ENCODE measurements around the gene ANXA5. TPM values are rescaled to one million over a fixed set of nuclear protein-coding genes. Genes with fewer than 3 reads are reported as not detected.

ANXA5 gene
- total RNA-seq, 1 donor from 2014 or later = 216 TPM

DNA sequence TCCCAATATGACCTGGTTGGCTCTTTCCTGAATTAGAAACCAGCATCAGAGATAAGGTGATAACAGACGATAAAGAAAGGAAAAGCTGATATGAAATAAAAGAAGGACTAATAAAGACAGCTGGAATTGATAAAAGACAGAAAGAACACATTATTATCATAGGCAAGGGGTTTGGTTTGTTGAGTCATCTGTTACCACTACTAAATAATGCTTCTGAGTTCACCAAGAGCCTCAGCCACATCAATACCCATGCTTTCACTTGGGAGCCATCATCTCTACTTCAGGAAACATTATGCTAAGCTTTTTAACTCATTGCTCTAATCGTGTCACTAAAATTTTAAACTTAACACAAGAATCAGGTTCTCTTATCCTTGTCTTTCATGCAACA lies 27.6 kb downstream of the ANXA5 start:
- Histone ChIP-seq H3K36me3 (no peaks in the 10 kb centered on the region), H3K4me2 (no peak overlapping the region)

DNA sequence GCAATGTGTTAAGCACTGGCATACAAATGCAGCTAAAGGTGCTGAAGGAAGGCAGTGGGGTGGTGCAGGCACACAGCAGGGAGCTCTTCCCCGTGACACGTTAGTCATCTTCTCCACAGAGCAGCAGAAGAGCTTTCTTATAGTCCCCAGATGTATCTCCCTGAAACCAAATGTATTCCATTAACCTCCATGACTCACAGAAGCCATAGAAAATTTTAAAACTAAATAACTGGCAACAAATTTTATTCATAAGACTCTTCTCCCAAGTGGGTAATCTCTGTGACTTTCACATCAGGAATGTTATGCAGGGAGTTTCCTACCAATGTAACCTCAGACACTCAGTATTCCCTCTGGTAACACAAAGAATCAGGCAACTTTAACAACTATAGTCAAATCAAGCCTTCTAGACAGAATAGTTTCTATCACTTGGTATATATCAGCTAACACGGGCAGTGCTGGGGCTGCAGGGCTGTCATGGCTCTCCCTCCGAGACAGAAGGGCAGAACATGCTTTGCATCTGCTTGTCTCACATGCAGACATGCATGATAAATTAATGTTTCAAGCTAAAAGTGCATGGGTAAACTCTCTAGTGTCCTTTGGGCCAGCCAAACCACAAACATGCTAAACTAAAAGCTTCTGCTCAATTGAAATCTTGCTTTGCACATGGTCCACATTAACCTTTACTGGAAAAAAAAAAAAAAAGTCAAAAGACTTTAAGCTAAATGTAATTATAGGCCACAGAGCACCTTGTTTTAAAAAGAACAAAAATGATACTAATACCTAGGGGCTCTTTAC lies 28.2 kb downstream of the ANXA5 start:
- no peak overlapping the region for H3K9ac ChIP-seq
- H3K9me3 ChIP-seq (ENCODE audit: low read depth) = no peaks in the 10 kb centered on the region
- no peaks in the 10 kb centered on the region for H3F3A ChIP-seq (ENCODE audit: low read depth)
- H3K36me3 ChIP-seq = no peaks in the 10 kb centered on the region
- no peak for DNase-seq (ENCODE audit: low spot score)
- H3K79me2 ChIP-seq (ENCODE audit: low read depth) = no peaks in the 10 kb centered on the region
- peaks cover 31% of the 10 kb centered on the region for H3K36me3 Mint-ChIP-seq
- no peaks in the 10 kb centered on the region for H3K27me3 Mint-ChIP-seq (ENCODE audit: insufficient read depth, low read depth)
- no peak overlapping the region for H3K4me3 Mint-ChIP-seq
- no peak overlapping the region for H3K4me2 ChIP-seq
- no peaks in the 10 kb centered on the region for H3K4me1 ChIP-seq
- H3K27ac ChIP-seq = no peak overlapping the region
- H2AFZ ChIP-seq (replicated peaks) = no peak overlapping the region
- no peaks in the 10 kb centered on the region for H3K27me3 ChIP-seq
- H3K27ac Mint-ChIP-seq = no peak overlapping the region
- H3K9me3 Mint-ChIP-seq = no peaks in the 10 kb centered on the region
- no peaks in the 10 kb centered on the region for H3K4me1 Mint-ChIP-seq
- H3K4me3 ChIP-seq = no peak overlapping the region
- TF ChIP-seq EZH2 (IDR thresholded peaks at IDR 0.05) = no peak
- TF ChIP-seq EZH2phosphoT487 (IDR thresholded peaks at IDR 0.05) = no peak
- TF ChIP-seq, protein P1, sequence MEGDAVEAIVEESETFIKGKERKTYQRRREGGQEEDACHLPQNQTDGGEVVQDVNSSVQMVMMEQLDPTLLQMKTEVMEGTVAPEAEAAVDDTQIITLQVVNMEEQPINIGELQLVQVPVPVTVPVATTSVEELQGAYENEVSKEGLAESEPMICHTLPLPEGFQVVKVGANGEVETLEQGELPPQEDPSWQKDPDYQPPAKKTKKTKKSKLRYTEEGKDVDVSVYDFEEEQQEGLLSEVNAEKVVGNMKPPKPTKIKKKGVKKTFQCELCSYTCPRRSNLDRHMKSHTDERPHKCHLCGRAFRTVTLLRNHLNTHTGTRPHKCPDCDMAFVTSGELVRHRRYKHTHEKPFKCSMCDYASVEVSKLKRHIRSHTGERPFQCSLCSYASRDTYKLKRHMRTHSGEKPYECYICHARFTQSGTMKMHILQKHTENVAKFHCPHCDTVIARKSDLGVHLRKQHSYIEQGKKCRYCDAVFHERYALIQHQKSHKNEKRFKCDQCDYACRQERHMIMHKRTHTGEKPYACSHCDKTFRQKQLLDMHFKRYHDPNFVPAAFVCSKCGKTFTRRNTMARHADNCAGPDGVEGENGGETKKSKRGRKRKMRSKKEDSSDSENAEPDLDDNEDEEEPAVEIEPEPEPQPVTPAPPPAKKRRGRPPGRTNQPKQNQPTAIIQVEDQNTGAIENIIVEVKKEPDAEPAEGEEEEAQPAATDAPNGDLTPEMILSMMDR (IDR thresholded peaks at IDR 0.05) = no peak
- H4K20me1 ChIP-seq (ENCODE audit: low read depth) = no peaks in the 10 kb centered on the region

More for the DNA sequence above, 27.6 kb downstream of the ANXA5 start:
- H3K36me3 Mint-ChIP-seq = peaks cover 31% of the 10 kb centered on the region
- no peaks in the 10 kb centered on the region for H3K9me3 ChIP-seq (ENCODE audit: low read depth)
- H3K9me3 Mint-ChIP-seq = no peaks in the 10 kb centered on the region
- H3K4me3 Mint-ChIP-seq = no peak overlapping the region
- H3K4me3 ChIP-seq = no peak overlapping the region
- no peaks in the 10 kb centered on the region for H3K27me3 Mint-ChIP-seq (ENCODE audit: insufficient read depth, low read depth)
- no peaks in the 10 kb centered on the region for H3K4me1 Mint-ChIP-seq
- no peak overlapping the region for H3K27ac Mint-ChIP-seq
- H3K27me3 ChIP-seq = no peaks in the 10 kb centered on the region
- H3K4me1 ChIP-seq = no peaks in the 10 kb centered on the region
- no peak overlapping the region for H3K27ac ChIP-seq
- no peak for DNase-seq (ENCODE audit: low spot score)
- H3F3A ChIP-seq (ENCODE audit: low read depth) = no peaks in the 10 kb centered on the region
- no peak for TF ChIP-seq EZH2 (IDR thresholded peaks at IDR 0.05)
- no peak overlapping the region for H3K9ac ChIP-seq
- no peaks in the 10 kb centered on the region for H4K20me1 ChIP-seq (ENCODE audit: low read depth)
- H2AFZ ChIP-seq (replicated peaks) = no peak overlapping the region
- H3K79me2 ChIP-seq (ENCODE audit: low read depth) = no peaks in the 10 kb centered on the region

DNA sequence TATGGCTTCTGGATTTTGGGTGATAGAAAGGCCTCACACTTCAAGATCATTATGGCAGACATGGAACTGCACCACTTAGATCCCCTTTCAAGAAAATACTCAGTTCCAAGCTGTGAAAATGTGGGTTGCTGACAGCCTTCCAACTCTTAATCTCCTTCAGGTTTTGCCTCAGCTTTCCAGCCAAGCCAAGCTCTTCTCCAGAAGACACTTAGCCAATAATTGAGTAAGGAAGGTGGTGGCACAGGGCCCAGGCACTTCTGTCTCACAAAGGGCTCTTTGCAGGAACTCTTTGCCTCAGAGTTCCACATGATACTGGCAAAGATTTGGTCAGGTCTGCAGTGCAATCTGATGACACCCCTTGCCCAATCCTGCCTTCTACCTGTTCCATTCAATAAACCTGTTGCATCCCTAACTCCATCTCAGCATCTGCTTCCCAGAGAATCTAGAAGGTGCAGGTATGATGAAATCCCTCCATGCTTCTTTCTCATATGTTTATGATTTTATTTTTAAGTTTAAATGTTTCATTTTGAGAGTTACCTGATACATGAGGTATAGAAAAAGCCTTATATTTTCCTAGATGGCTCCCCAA lies 30.6 kb downstream of the ANXA5 start:
- Histone ChIP-seq H3K27me3 (no peaks in the 10 kb centered on the region), H3K4me2 (no peak overlapping the region), H2AFZ (replicated peaks) (no peak overlapping the region), H3K9me3 (ENCODE audit: low read depth) (no peaks in the 10 kb centered on the region), H3K79me2 (ENCODE audit: low read depth) (no peaks in the 10 kb centered on the region), H4K20me1 (ENCODE audit: low read depth) (no peaks in the 10 kb centered on the region), H3K4me1 (no peaks in the 10 kb centered on the region), H3K27ac (no peak overlapping the region), H3K9ac (no peak overlapping the region), H3K4me3 (no peak overlapping the region), H3F3A (ENCODE audit: low read depth) (no peaks in the 10 kb centered on the region), H3K36me3 (no peaks in the 10 kb centered on the region)
- no peak overlapping the region for H3K4me3 Mint-ChIP-seq
- no peak overlapping the region for H3K27ac Mint-ChIP-seq
- TF ChIP-seq EZH2phosphoT487 (IDR thresholded peaks at IDR 0.05) (no peak), EZH2 (IDR thresholded peaks at IDR 0.05) (no peak)
- TF ChIP-seq, protein P1 (IDR thresholded peaks at IDR 0.05) = no peak
- no peak for DNase-seq (ENCODE audit: low spot score)
- H3K4me1 Mint-ChIP-seq = no peaks in the 10 kb centered on the region
- H3K27me3 Mint-ChIP-seq (ENCODE audit: insufficient read depth, low read depth) = no peaks in the 10 kb centered on the region
- no peaks in the 10 kb centered on the region for H3K9me3 Mint-ChIP-seq
- H3K36me3 Mint-ChIP-seq = peaks cover 20% of the 10 kb centered on the region

DNA sequence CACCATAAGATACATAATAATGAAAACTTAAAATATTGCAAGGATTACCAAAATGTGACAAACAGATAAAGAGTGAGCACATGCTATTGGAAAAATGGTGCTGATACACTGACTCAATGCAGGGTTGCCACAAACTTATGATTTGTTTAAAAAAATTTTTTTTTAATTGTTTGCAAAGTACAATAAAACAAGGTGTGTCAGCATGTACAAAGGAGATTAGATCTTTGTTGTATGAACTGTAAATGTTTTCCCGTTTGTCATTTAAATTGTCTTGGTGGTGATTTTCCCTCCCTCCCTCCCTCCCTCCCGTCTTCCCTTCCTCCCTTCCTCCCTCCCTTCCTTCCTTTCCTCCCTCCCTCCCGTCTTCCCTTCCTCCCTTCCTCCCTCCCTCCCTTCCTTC lies 31.4 kb downstream of the ANXA5 start:
- Histone ChIP-seq H3K27ac (no peak overlapping the region), H2AFZ (replicated peaks) (no peak overlapping the region), H3K36me3 (no peaks in the 10 kb centered on the region), H4K20me1 (ENCODE audit: low read depth) (no peaks in the 10 kb centered on the region), H3K9me3 (ENCODE audit: low read depth) (no peaks in the 10 kb centered on the region), H3K4me3 (no peak overlapping the region), H3K9ac (no peak overlapping the region), H3K4me2 (no peak overlapping the region), H3K4me1 (no peaks in the 10 kb centered on the region), H3F3A (ENCODE audit: low read depth) (no peaks in the 10 kb centered on the region), H3K79me2 (ENCODE audit: low read depth) (no peaks in the 10 kb centered on the region), H3K27me3 (no peaks in the 10 kb centered on the region)
- TF ChIP-seq EZH2 (IDR thresholded peaks at IDR 0.05) (no peak), EZH2phosphoT487 (IDR thresholded peaks at IDR 0.05) (no peak)
- TF ChIP-seq, protein P1 (IDR thresholded peaks at IDR 0.05) = no peak
- no peak for DNase-seq (ENCODE audit: low spot score)
- Mint-ChIP-seq H3K36me3 (peaks cover 18% of the 10 kb centered on the region), H3K27ac (no peak overlapping the region), H3K9me3 (no peaks in the 10 kb centered on the region), H3K4me1 (no peaks in the 10 kb centered on the region), H3K27me3 (ENCODE audit: insufficient read depth, low read depth) (no peaks in the 10 kb centered on the region), H3K4me3 (no peak overlapping the region)

Measured in neural progenitor cell (in vitro differentiated cells).